Measurements from ENCODE around the gene BSDC1. TPM values are rescaled to one million over a fixed set of nuclear protein-coding genes. Genes with fewer than 3 reads are reported as not detected.

BSDC1 gene
- total RNA-seq, 4 donors from 2014 or later: 57.3 to 67.9 (median 63.4) TPM

DNA sequence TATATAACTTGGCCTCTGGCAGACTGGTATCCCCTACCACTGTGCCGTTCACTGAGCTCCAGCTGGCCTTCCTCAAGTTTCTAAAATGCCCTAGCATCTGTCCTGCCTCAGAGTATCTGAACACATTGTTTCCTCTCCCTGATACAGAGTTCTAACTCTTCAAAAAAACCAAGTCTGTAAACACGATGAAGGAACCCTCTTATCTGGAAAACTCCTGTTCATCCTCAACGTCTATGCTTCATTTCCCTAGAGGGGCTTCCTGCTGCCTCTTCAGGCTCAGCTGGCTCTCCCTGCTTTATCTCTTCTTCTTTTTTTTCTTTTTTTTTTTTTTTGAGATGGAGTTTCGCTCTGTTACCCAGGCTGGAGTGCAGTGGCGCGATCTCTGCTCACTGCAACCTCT lies 5.6 kb downstream of the BSDC1 start:
- Histone ChIP-seq H3K27me3 (no peaks in the 10 kb centered on the region), H3K4me1 (peaks cover 22 to 43% (median 35%) of the 10 kb centered on the region in 4 donors), H3K27ac (replicated peaks in 1 of 4) (no peak overlapping the region), H3K4me3 (no peak overlapping the region), H3K36me3 (peaks cover 35 to 96% (median 75%) of the 10 kb centered on the region in 4 donors), H3K9me3 (no peaks in the 10 kb centered on the region)
- TF ChIP-seq POLR2A (IDR thresholded peaks at IDR 0.05; ENCODE audit: low read depth): no peak
- TF ChIP-seq POLR2AphosphoS5 (IDR thresholded peaks at IDR 0.05): no peak
- no peak for TF ChIP-seq EP300 (IDR thresholded peaks at IDR 0.05)
- TF ChIP-seq, protein P1, sequence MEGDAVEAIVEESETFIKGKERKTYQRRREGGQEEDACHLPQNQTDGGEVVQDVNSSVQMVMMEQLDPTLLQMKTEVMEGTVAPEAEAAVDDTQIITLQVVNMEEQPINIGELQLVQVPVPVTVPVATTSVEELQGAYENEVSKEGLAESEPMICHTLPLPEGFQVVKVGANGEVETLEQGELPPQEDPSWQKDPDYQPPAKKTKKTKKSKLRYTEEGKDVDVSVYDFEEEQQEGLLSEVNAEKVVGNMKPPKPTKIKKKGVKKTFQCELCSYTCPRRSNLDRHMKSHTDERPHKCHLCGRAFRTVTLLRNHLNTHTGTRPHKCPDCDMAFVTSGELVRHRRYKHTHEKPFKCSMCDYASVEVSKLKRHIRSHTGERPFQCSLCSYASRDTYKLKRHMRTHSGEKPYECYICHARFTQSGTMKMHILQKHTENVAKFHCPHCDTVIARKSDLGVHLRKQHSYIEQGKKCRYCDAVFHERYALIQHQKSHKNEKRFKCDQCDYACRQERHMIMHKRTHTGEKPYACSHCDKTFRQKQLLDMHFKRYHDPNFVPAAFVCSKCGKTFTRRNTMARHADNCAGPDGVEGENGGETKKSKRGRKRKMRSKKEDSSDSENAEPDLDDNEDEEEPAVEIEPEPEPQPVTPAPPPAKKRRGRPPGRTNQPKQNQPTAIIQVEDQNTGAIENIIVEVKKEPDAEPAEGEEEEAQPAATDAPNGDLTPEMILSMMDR (IDR thresholded peaks at IDR 0.05): no peak
- intact Hi-C loops (cut with DNase I): no loop called here
- no peak for DNase-seq (ENCODE audit: extremely low spot score)
- 85% methylated on average over 6 of the region's 6 CpGs for WGBS

DNA sequence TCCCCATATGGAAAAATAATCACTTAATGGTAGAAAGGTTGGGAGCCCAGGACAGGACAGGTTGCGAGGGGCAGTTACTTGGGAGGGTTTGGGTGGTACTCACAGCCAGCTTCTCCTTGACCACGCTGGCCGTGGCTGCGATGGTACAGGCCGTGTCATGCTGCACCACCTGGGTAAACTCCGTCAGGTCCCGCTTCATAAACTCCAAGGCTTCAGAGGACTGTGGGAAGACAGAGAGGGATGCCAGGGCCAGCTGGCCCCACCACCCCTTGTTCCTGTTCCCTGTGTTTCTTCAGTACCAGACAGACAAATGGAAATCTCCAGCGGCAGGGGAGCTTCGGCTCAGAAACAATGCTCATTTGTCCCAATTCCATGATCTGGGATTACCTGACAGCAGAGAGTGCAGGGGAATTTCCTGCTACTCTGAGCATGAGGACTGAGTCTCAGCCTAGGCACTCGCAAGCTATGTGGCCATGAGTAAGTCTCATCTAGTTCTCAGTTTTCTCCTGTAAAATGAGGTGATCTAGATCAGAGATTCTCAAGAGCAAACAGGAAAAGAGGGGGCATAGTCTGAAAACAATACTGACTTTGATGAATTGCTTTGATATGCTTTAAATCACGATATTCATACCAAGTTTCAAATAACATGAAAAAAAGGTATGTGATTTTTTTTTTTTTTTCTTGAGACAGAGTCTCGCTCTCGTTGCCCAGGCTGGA lies 7.4 kb downstream of the BSDC1 start:
- Histone ChIP-seq H3K36me3 (peaks cover 53 to 100% (median 92%) of the 10 kb centered on the region in 4 donors), H3K27ac (replicated peaks in 1 of 4) (no peak overlapping the region), H3K4me1 (peaks cover 5 to 25% (median 17%) of the 10 kb centered on the region in 4 donors), H3K9me3 (no peaks in the 10 kb centered on the region), H3K27me3 (no peaks in the 10 kb centered on the region), H3K4me3 (no peak overlapping the region)
- 91% methylated on average over 11 of the region's 13 CpGs for WGBS
- intact Hi-C loops (cut with DNase I): no loop called here
- TF ChIP-seq EP300 (IDR thresholded peaks at IDR 0.05): no peak
- no peak for TF ChIP-seq POLR2AphosphoS5 (IDR thresholded peaks at IDR 0.05)
- no peak for DNase-seq (ENCODE audit: extremely low spot score)

DNA sequence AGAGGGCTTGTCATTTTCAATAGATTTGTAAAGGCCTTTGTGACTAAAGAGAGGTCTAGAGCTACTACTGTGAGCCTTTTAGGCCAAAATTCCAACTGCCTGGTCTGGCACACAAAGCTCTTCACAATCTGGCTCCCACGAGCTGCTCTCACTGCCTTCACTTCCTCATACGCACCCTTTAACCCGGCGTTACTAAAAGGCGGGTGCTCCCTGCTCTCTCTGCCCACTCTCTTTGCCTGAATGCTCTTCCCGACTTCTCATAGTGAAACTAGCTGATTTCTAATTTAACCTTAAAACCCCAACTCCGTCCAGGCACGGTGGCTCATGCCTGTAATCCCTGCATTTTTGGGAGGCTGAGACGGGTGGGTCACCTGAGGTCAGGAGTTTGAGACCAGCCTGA lies 14.2 kb downstream of the BSDC1 start:
- peaks cover 93 to 100% (median 99%) of the 10 kb centered on the region in 4 donors for H3K36me3 ChIP-seq
- intact Hi-C loops (cut with DNase I): no loop called here
- no peak overlapping the region for H3K4me3 ChIP-seq
- WGBS: 88% methylated on average over 9 of the region's 9 CpGs
- no peaks in the 10 kb centered on the region for H3K9me3 ChIP-seq
- DNase-seq (ENCODE audit: extremely low spot score): no peak
- H3K27me3 ChIP-seq: no peaks in the 10 kb centered on the region
- H3K27ac ChIP-seq (replicated peaks in 1 of 4): no peak overlapping the region
- TF ChIP-seq POLR2A (IDR thresholded peaks at IDR 0.05; ENCODE audit: low read depth) (no peak), EP300 (IDR thresholded peaks at IDR 0.05) (no peak), POLR2AphosphoS5 (IDR thresholded peaks at IDR 0.05) (no peak)
- TF ChIP-seq, protein P1 (IDR thresholded peaks at IDR 0.05): no peak
- no peaks in the 10 kb centered on the region for H3K4me1 ChIP-seq

DNA sequence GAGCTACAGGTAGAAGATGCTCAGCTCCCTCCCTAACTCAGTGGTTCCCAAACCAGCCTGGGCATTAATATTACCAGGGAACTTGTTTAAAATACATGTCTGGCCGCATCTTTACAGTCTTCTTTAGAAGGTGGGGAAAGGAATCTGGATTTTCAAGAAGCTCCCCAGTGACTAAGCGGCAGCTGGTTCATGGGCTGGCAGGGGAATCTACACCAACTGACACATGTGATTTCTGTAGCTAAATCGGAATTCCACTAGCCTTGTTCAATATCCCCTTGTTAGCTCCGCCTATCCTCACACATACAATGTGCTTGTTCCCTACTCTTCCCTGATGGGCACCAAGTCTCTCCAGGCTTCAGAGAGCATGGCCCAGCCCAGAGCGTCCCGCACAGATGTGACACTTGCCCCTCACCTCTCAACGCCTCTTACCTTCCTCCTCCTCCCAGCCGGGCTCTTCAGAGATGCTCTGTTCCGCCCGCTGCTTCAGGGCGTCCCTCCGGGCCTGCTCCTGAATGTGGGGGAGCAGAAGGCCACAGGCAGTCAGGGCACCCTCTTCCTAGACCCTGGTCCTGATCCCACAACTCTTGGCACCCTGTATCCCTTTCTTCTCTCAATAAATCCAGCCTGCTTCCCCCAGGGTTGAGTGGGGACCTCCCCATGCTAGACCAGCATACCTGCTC lies 16.6 kb downstream of the BSDC1 start:
- Histone ChIP-seq H3K36me3 (peaks cover 89 to 100% (median 99%) of the 10 kb centered on the region in 4 donors), H3K9me3 (no peaks in the 10 kb centered on the region), H3K27ac (replicated peaks in 1 of 4) (no peak overlapping the region), H3K4me3 (no peak overlapping the region), H3K4me1 (no peaks in the 10 kb centered on the region), H3K27me3 (no peaks in the 10 kb centered on the region)
- WGBS: 96% methylated on average over 12 of the region's 12 CpGs
- no peak for DNase-seq (ENCODE audit: extremely low spot score)
- intact Hi-C loops (cut with DNase I): no loop called here
- no peak for TF ChIP-seq POLR2A (IDR thresholded peaks at IDR 0.05; ENCODE audit: low read depth)
- no peak for TF ChIP-seq POLR2AphosphoS5 (IDR thresholded peaks at IDR 0.05)
- TF ChIP-seq EP300 (IDR thresholded peaks at IDR 0.05): no peak
- TF ChIP-seq, protein P1 (IDR thresholded peaks at IDR 0.05): no peak

DNA sequence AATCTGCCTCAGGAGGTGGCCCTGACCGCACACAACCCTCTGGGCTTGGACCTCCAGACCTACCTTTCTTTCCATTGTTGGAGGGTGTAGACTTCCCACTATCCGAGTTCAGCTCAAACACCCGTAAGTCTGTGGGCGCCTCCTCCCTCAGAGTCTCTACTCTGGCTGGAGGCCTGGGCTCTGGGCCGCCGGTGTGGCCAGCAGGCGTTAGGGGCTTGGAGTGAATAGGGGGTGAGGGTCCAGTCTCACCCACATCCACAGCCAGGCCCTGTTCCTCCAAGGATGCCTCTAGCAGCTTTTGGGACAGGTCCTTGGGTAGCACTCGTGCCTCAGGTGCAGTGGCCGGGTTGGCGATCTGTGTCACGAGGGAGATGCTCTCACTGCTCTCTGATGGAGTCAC lies 18.0 kb downstream of the BSDC1 start:
- H3K4me1 ChIP-seq: no peaks in the 10 kb centered on the region
- H3K27me3 ChIP-seq: no peaks in the 10 kb centered on the region
- no peak overlapping the region for H3K27ac ChIP-seq (replicated peaks in 1 of 4)
- intact Hi-C loops (cut with DNase I): no loop called here
- H3K4me3 ChIP-seq: no peak overlapping the region
- no peaks in the 10 kb centered on the region for H3K9me3 ChIP-seq
- DNase-seq (ENCODE audit: extremely low spot score): no peak
- TF ChIP-seq POLR2A (IDR thresholded peaks at IDR 0.05; ENCODE audit: low read depth): no peak
- no peak for TF ChIP-seq EP300 (IDR thresholded peaks at IDR 0.05)
- TF ChIP-seq, protein P1 (IDR thresholded peaks at IDR 0.05): no peak
- TF ChIP-seq POLR2AphosphoS5 (IDR thresholded peaks at IDR 0.05): no peak
- peaks cover 83 to 100% (median 98%) of the 10 kb centered on the region in 4 donors for H3K36me3 ChIP-seq
- 94% methylated on average over 7 of the region's 11 CpGs for WGBS
